Tibial nerve (tissue), 4 donors: ENCODE results near the gene ZSCAN30. TPM values are rescaled to one million over a fixed set of nuclear protein-coding genes. Genes with fewer than 3 reads are reported as not detected.

Source experiments
- DNase-seq, 2 donors: peaks; one replicate each; pipeline ENCODE4 v3.0.0-alpha.2; 2019; ENCODE audit warnings: low spot score in 2 of 2
- H3K27ac ChIP-seq, 4 donors: fragments of 200-600 bp; sonication (generic) in 3 of 4; one replicate each; pipeline ENCODE4 v1.5.1; 2017 to 2019; ENCODE audit warnings: mild to moderate bottlenecking in 1 of 4
- H3K27me3 ChIP-seq, 2 donors: fragments of 200-600 bp; sonication (generic) in 1 of 2; one replicate each; pipeline versions ENCODE4 v1.5.1 to v1.6.0; 2017 to 2019
- H3K36me3 ChIP-seq, 3 donors: fragments of 200-600 bp; sonication (generic); one replicate each; pipeline ENCODE4 v1.5.1; 2018 to 2019
- H3K4me1 ChIP-seq, 4 donors: fragments of 200-600 bp; sonication (generic) in 3 of 4; one replicate each; pipeline ENCODE4 v1.5.1; 2017 to 2019
- H3K4me3 ChIP-seq, 4 donors: fragments of 200-600 bp; sonication (generic) in 3 of 4; one replicate each; pipeline ENCODE4 v1.5.1; 2017 to 2019; ENCODE audit warnings: mild to moderate bottlenecking in 1 of 4, moderate library complexity in 1 of 4
- H3K9me3 ChIP-seq, 4 donors: fragments of 200-600 bp; sonication (generic) in 3 of 4; one replicate each; pipeline ENCODE4 v1.5.1; 2017 to 2019
- CTCF ChIP-seq, 5 experiments: fragments of 200-600 bp in 3 of 5; fragments of 450-650 bp in 2 of 5; sonication (generic) in 3 of 5; IDR thresholded peaks; one replicate each; pipeline ENCODE4 v1.5.1; 2016 to 2019; ENCODE audit warnings: antibody characterized with exemption in 5 of 5, mild to moderate bottlenecking in 3 of 5, moderate library complexity in 2 of 5
- EP300 ChIP-seq, 2 donors: sonication (generic); formaldehyde crosslinking; IDR thresholded peaks; one replicate each; pipeline ENCODE4 v1.6.1; 2017; ENCODE audit warnings: antibody characterized with exemption in 2 of 2, mild to moderate bottlenecking in 1 of 2
- POLR2A ChIP-seq, 2 donors: fragments of 450-650 bp; IDR thresholded peaks; one replicate each; pipeline ENCODE4 v1.6.1; 2017; ENCODE audit warnings: antibody characterized with exemption in 2 of 2, mild to moderate bottlenecking in 2 of 2, moderate library complexity in 2 of 2
- WGBS, 2 donors: methylation state at CpG; one replicate each; pipeline ENCODE4 v1.1.5; 2018; 5-methylcytosine and 5-hydroxymethylcytosine counted together
- total RNA-seq, 4 donors: library from RNA; depleted of rRNA; stranded (reverse); fragments of >200 nt; gene quantifications; one replicate each; pipeline ENCODE4 v1.1.0, GENCODE V29; 2016

The ZSCAN30 gene
- total RNA-seq, 4 donors from 2014 or later, result 26.6 to 46.7 (median 32.5) TPM

GRCh38 chr18:35267161-35267651 is 22.8 kb downstream of the ZSCAN30 start:
- H3K27me3 ChIP-seq, result no peaks in the 10 kb centered on the region
- H3K4me3 ChIP-seq, result peak overlapping the region; percentile 57 to 77 (median 72)
- TF ChIP-seq EP300 (IDR thresholded peaks at IDR 0.05), result peak in 1 of 2 donors; percentile 76
- TF ChIP-seq POLR2A (IDR thresholded peaks at IDR 0.05), result peak; percentile 14 to 47
- peak in 2 of 5 experiments; percentile 17 to 45 for TF ChIP-seq CTCF (IDR thresholded peaks at IDR 0.05)
- 0 to 3% methylated on average over 32 to 48 of the region's 48 CpGs for WGBS, 2 donors
- DNase-seq, result peak; percentile 39 to 60
- H3K4me1 ChIP-seq, result peaks cover 0 to 14% (median 4%) of the 10 kb centered on the region in 4 donors
- H3K27ac ChIP-seq, result peak overlapping the region; percentile 77 to 90 (median 88)
- H3K36me3 ChIP-seq, result peaks cover 0 to 40% (median 0%) of the 10 kb centered on the region in 3 donors
- peaks cover 0 to 5% (median 0%) of the 10 kb centered on the region in 4 donors for H3K9me3 ChIP-seq

GRCh38 chr18:35264409-35264808 is 25.6 kb downstream of the ZSCAN30 start:
- Histone ChIP-seq H3K4me3 (no peak overlapping the region), H3K27ac (no peak overlapping the region), H3K36me3 (peaks cover 0 to 49% (median 0%) of the 10 kb centered on the region in 3 donors), H3K4me1 (peaks cover 0 to 14% (median 4%) of the 10 kb centered on the region in 4 donors), H3K27me3 (no peaks in the 10 kb centered on the region), H3K9me3 (no peaks in the 10 kb centered on the region)
- WGBS, 2 donors, result 83 to 89% methylated on average over 2 of the region's 2 CpGs
- no peak for TF ChIP-seq POLR2A (IDR thresholded peaks at IDR 0.05)
- TF ChIP-seq CTCF (IDR thresholded peaks at IDR 0.05), result no peak
- TF ChIP-seq EP300 (IDR thresholded peaks at IDR 0.05), result no peak
- DNase-seq, result no peak

GRCh38 chr18:35256947-35257346 is 33.1 kb downstream of the ZSCAN30 start:
- no peak overlapping the region for H3K4me3 ChIP-seq
- TF ChIP-seq POLR2A (IDR thresholded peaks at IDR 0.05) (no peak), CTCF (IDR thresholded peaks at IDR 0.05) (no peak), EP300 (IDR thresholded peaks at IDR 0.05) (no peak)
- DNase-seq, result no peak
- no peak overlapping the region for H3K27ac ChIP-seq
- H3K9me3 ChIP-seq, result peaks cover 0 to 15% (median 0%) of the 10 kb centered on the region in 4 donors
- peaks cover 0 to 96% (median 0%) of the 10 kb centered on the region in 3 donors for H3K36me3 ChIP-seq
- no peaks in the 10 kb centered on the region for H3K27me3 ChIP-seq
- no peaks in the 10 kb centered on the region for H3K4me1 ChIP-seq
- 95 to 98% methylated on average over 3 of the region's 3 CpGs for WGBS, 2 donors

- peaks cover 0 to 93% (median 0%) of the 10 kb centered on the region in 3 donors for H3K36me3 ChIP-seq
- TF ChIP-seq CTCF (IDR thresholded peaks at IDR 0.05), result no peak
- TF ChIP-seq EP300 (IDR thresholded peaks at IDR 0.05), result no peak
- TF ChIP-seq POLR2A (IDR thresholded peaks at IDR 0.05), result no peak
- no peaks in the 10 kb centered on the region for H3K4me1 ChIP-seq
- no peak overlapping the region for H3K4me3 ChIP-seq
- H3K27me3 ChIP-seq, result no peaks in the 10 kb centered on the region
- no peak overlapping the region for H3K27ac ChIP-seq
- 91 to 93% methylated on average over 4 of the region's 4 CpGs for WGBS, 2 donors
- peaks cover 0 to 15% (median 0%) of the 10 kb centered on the region in 4 donors for H3K9me3 ChIP-seq
- DNase-seq, result no peak
Observed at GRCh38 chr18:35253655-35254287, 36.3 kb downstream of the ZSCAN30 start.

GRCh38 chr18:35252466-35252865 is 37.6 kb downstream of the ZSCAN30 start:
- no peak overlapping the region for H3K4me3 ChIP-seq
- no peaks in the 10 kb centered on the region for H3K4me1 ChIP-seq
- peaks cover 0 to 15% (median 0%) of the 10 kb centered on the region in 4 donors for H3K9me3 ChIP-seq
- DNase-seq, result no peak
- TF ChIP-seq POLR2A (IDR thresholded peaks at IDR 0.05) (no peak), EP300 (IDR thresholded peaks at IDR 0.05) (no peak), CTCF (IDR thresholded peaks at IDR 0.05) (no peak)
- no peak overlapping the region for H3K27ac ChIP-seq
- 95 to 97% methylated on average over 1 of the region's 1 CpG for WGBS, 2 donors
- no peaks in the 10 kb centered on the region for H3K27me3 ChIP-seq
- H3K36me3 ChIP-seq, result peaks cover 0 to 96% (median 0%) of the 10 kb centered on the region in 3 donors
